Smooth muscle cell of the coronary artery (primary cell): Measurements from ENCODE around the gene SLC9B2. TPM values are rescaled to one million over a fixed set of nuclear protein-coding genes. Genes with fewer than 3 reads are reported as not detected.

ENCODE experiments used
- total RNA-seq: library from RNA; depleted of rRNA; stranded (reverse); fragments of >200 nt; gene quantifications from 2 replicates; pipeline ENCODE4 v1.2.3, GENCODE V29; 2014; ENCODE audit warnings: low replicate concordance

The SLC9B2 gene, protein sequence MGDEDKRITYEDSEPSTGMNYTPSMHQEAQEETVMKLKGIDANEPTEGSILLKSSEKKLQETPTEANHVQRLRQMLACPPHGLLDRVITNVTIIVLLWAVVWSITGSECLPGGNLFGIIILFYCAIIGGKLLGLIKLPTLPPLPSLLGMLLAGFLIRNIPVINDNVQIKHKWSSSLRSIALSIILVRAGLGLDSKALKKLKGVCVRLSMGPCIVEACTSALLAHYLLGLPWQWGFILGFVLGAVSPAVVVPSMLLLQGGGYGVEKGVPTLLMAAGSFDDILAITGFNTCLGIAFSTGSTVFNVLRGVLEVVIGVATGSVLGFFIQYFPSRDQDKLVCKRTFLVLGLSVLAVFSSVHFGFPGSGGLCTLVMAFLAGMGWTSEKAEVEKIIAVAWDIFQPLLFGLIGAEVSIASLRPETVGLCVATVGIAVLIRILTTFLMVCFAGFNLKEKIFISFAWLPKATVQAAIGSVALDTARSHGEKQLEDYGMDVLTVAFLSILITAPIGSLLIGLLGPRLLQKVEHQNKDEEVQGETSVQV
- total RNA-seq = 11.8 and 16.5 TPM in 2 replicates

GRCh38 chr4:103076747-103077347 lies at the start of gene SLC9B2:
Gene SLC9B2, minus strand, starts transcription at chr4:103076761. Its CDS starts 9,211 bp downstream, at chr4:103067550.

GRCh38 chr4:103099691-103100392 lies 23.3 kb upstream of the SLC9B2 start, which contains the start of gene BDH2:
Gene BDH2, minus strand, starts transcription at chr4:103099834. Its CDS starts 3,580 bp downstream, at chr4:103096254.

GRCh38 chr4:103019308-103020124 lies 57.0 kb downstream of the SLC9B2 start, which contains the start of gene SLC9B1:
Gene SLC9B1, minus strand, starts transcription at chr4:103019705. Its CDS starts 27,994 bp downstream, at chr4:102991711.

Other genes with a start within 250 kb of the SLC9B2 start
- 116 and 221 TPM in 2 replicates for gene UBE2D3, start 249.2 kb downstream of the SLC9B2 start, total RNA-seq
- gene CISD2, start 207.8 kb downstream of the SLC9B2 start, total RNA-seq = 40.4 and 46.8 TPM in 2 replicates
- 0.38 and 2.2 TPM in 2 replicates for gene SLC9B1, start 57.1 kb downstream of the SLC9B2 start, total RNA-seq
- 40.3 and 50.4 TPM in 2 replicates for gene BDH2, start 23.1 kb upstream of the SLC9B2 start, total RNA-seq
- 1.4 and 3.9 TPM in 2 replicates for gene CENPE, start 121.6 kb upstream of the SLC9B2 start, total RNA-seq